Tibial nerve (tissue), 4 donors: Measurements from ENCODE around the gene HCN2.

Experiments
- CTCF ChIP-seq, 5 experiments: fragments of 200-600 bp in 3 of 5; fragments of 450-650 bp in 2 of 5; sonication (generic) in 3 of 5; IDR thresholded peaks; one replicate each; pipeline ENCODE4 v1.5.1; 2016 to 2019; ENCODE audit warnings: antibody characterized with exemption in 5 of 5, mild to moderate bottlenecking in 3 of 5, moderate library complexity in 2 of 5
- EP300 ChIP-seq, 2 donors: sonication (generic); formaldehyde crosslinking; IDR thresholded peaks; one replicate each; pipeline ENCODE4 v1.6.1; 2017; ENCODE audit warnings: antibody characterized with exemption in 2 of 2, mild to moderate bottlenecking in 1 of 2
- POLR2A ChIP-seq, 2 donors: fragments of 450-650 bp; IDR thresholded peaks; one replicate each; pipeline ENCODE4 v1.6.1; 2017; ENCODE audit warnings: antibody characterized with exemption in 2 of 2, mild to moderate bottlenecking in 2 of 2, moderate library complexity in 2 of 2

- no peak for TF ChIP-seq CTCF (IDR thresholded peaks at IDR 0.05)
- TF ChIP-seq EP300 (IDR thresholded peaks at IDR 0.05), result no peak
- no peak for TF ChIP-seq POLR2A (IDR thresholded peaks at IDR 0.05)
These were observed 29.1 kb downstream of the HCN2 start for GRCh38 chr19:618674-619285.
